COLO668 (cell line): ENCODE results near the gene GPD1.
"Not testable (repeated sequence)": the region's sequence is repeated elsewhere in the genome, so short reads cannot be mapped to it uniquely, and the experiment has no call there.

Experiments used
- DNase-seq: peaks from one replicate; lab custom pipeline; 2025; ENCODE audit not compliant: unreplicated experiment; lab: John Stamatoyannopoulos, UW

Gene GPD1

GRCh38 chr12:50120521-50120920 is 16.7 kb downstream of the GPD1 start:
- DNase-seq, result no peak

GRCh38 chr12:50120953-50121352 is 17.1 kb downstream of the GPD1 start:
- no peak for DNase-seq

- no peak for DNase-seq
These were observed 17.8 kb downstream of the GPD1 start for GRCh38 chr12:50121641-50122040.

- DNase-seq, result no peak
These were observed 19.4 kb downstream of the GPD1 start for GRCh38 chr12:50123203-50123602.

GRCh38 chr12:50127546-50127945 is 23.7 kb downstream of the GPD1 start:
- no peak for DNase-seq

- DNase-seq, result no peak
These were observed 25.5 kb downstream of the GPD1 start for GRCh38 chr12:50129290-50129689.

- DNase-seq, result no peak
These were observed 28.8 kb downstream of the GPD1 start for GRCh38 chr12:50132505-50133135.

- DNase-seq, result no peak
These were observed 39.2 kb downstream of the GPD1 start for GRCh38 chr12:50142993-50143392.

- no peak for DNase-seq
These were observed 41.6 kb downstream of the GPD1 start for GRCh38 chr12:50145439-50145838.

- no peak for DNase-seq
These were observed 43.5 kb downstream of the GPD1 start for GRCh38 chr12:50147281-50147680.

- not testable (repeated sequence) for DNase-seq
These were observed 44.2 kb downstream of the GPD1 start for GRCh38 chr12:50148011-50148410.

GRCh38 chr12:50149311-50149710 is 45.5 kb downstream of the GPD1 start:
- DNase-seq, result no peak

- no peak for DNase-seq
These were observed 47.4 kb downstream of the GPD1 start for GRCh38 chr12:50151047-50151687.

GRCh38 chr12:50154947-50155346 is 51.1 kb downstream of the GPD1 start:
- DNase-seq, result not testable (repeated sequence)

- no peak for DNase-seq
These were observed 52.8 kb downstream of the GPD1 start for GRCh38 chr12:50156641-50157040.

- DNase-seq, result no peak
These were observed 53.5 kb downstream of the GPD1 start for GRCh38 chr12:50157259-50157658.

- DNase-seq, result no peak
These were observed 56.8 kb downstream of the GPD1 start for GRCh38 chr12:50160643-50161042.
